Mesenchymal stem cell (in vitro differentiated cells and primary cell): Measurements from ENCODE around the gene AUP1.

Experiments used
- DNase-seq: peaks from one replicate; pipeline ENCODE4 v3.0.0-alpha.2; 2013
- H2AFZ ChIP-seq: one replicate; pipeline ENCODE4 v1.6.1; 2013; ENCODE audit warnings: low read depth, mild to moderate bottlenecking, control low read depth, inconsistent platforms, low read length, moderate library complexity
- H2AK5ac ChIP-seq: 2 replicates; pipeline ENCODE4 v1.6.1; 2013; ENCODE audit warnings: low read length, moderate library complexity, mild to moderate bottlenecking, inconsistent platforms; ENCODE audit not compliant: severe bottlenecking
- H2BK120ac ChIP-seq: one replicate; pipeline ENCODE4 v1.6.1; 2013; ENCODE audit warnings: low read depth, mild to moderate bottlenecking, inconsistent platforms, low read length, moderate library complexity
- H2BK12ac ChIP-seq, 2 experiments: one replicate each; pipeline ENCODE4 v1.6.1; 2013; ENCODE audit warnings: inconsistent platforms in 2 of 2, low read length in 2 of 2, mild to moderate bottlenecking in 2 of 2, moderate library complexity in 2 of 2, control low read depth in 1 of 2
- H2BK15ac ChIP-seq: one replicate; pipeline ENCODE4 v1.6.1; 2013; ENCODE audit warnings: mild to moderate bottlenecking, low read depth, inconsistent platforms; ENCODE audit not compliant: poor library complexity, severe bottlenecking
- H2BK5ac ChIP-seq: 2 replicates; pipeline ENCODE4 v1.6.1; 2013; ENCODE audit warnings: low read depth, mild to moderate bottlenecking, low read length, control low read depth, inconsistent platforms; ENCODE audit not compliant: poor library complexity, severe bottlenecking
- H3K14ac ChIP-seq, 2 experiments: one replicate each; pipeline ENCODE4 v1.6.1; 2013; ENCODE audit warnings: inconsistent platforms in 2 of 2, low read length in 2 of 2, control low read depth in 1 of 2, mild to moderate bottlenecking in 1 of 2, moderate library complexity in 1 of 2
- H3K18ac ChIP-seq, 2 experiments: one replicate each; pipeline ENCODE4 v1.6.1; 2013; ENCODE audit warnings: inconsistent platforms in 2 of 2, low read length in 2 of 2, control low read depth in 1 of 2, low read depth in 1 of 2, mild to moderate bottlenecking in 1 of 2
- H3K23ac ChIP-seq, 2 experiments: one replicate each; pipeline ENCODE4 v1.6.1; 2013; ENCODE audit warnings: inconsistent platforms in 2 of 2, low read length in 2 of 2, mild to moderate bottlenecking in 2 of 2, moderate library complexity in 2 of 2, control low read depth in 1 of 2
- H3K27ac ChIP-seq: 2 replicates; pipeline ENCODE4 v1.5.1; 2013; ENCODE audit warnings: mild to moderate bottlenecking, moderate library complexity, low read length, control low read depth, inconsistent platforms; ENCODE audit not compliant: poor library complexity, severe bottlenecking
- H3K27me3 ChIP-seq, 2 experiments: 2 replicates each; pipeline versions ENCODE4 v1.6.1 to v1.7.0; 2013; ENCODE audit warnings: low read length in 2 of 2, mild to moderate bottlenecking in 2 of 2, moderate library complexity in 2 of 2, control low read depth in 1 of 2, inconsistent platforms in 1 of 2; ENCODE audit not compliant: control insufficient read depth in 1 of 2, insufficient read depth in 1 of 2
- H3K36me3 ChIP-seq, 2 experiments: 2 replicates each; pipeline versions ENCODE4 v1.6.1 to v1.7.0; 2013; ENCODE audit warnings: low read length in 2 of 2, control low read depth in 1 of 2, inconsistent platforms in 1 of 2, low read depth in 1 of 2, mild to moderate bottlenecking in 1 of 2; ENCODE audit not compliant: insufficient read depth in 2 of 2, control insufficient read depth in 1 of 2
- H3K4ac ChIP-seq, 2 experiments: one replicate each; pipeline ENCODE4 v1.6.1; 2013; ENCODE audit warnings: inconsistent platforms in 2 of 2, low read length in 2 of 2, mild to moderate bottlenecking in 2 of 2, moderate library complexity in 2 of 2, control low read depth in 1 of 2, low read depth in 1 of 2
- H3K4me1 ChIP-seq: 2 replicates; pipeline ENCODE4 v1.6.1; 2013; ENCODE audit warnings: low read depth, low read length, control low read depth; ENCODE audit not compliant: control insufficient read depth, insufficient read depth
- H3K4me2 ChIP-seq: 2 replicates; pipeline ENCODE4 v1.6.1; 2013; ENCODE audit warnings: low read length, mild to moderate bottlenecking, inconsistent platforms; ENCODE audit not compliant: poor library complexity, severe bottlenecking
- H3K4me3 ChIP-seq, 2 experiments: 2 replicates each; pipeline versions ENCODE4 v1.5.1 to v1.7.0; 2013; ENCODE audit warnings: low read length in 2 of 2, mild to moderate bottlenecking in 2 of 2, control low read depth in 1 of 2, low read depth in 1 of 2; ENCODE audit not compliant: insufficient read depth in 1 of 2
- H3K79me1 ChIP-seq: replicated peaks from 2 replicates; pipeline ENCODE4 v1.6.1; 2013; ENCODE audit warnings: mild to moderate bottlenecking, control low read depth, low read length, inconsistent platforms; ENCODE audit not compliant: poor library complexity, severe bottlenecking
- H3K9ac ChIP-seq: 2 replicates; pipeline ENCODE4 v1.7.0; 2013; ENCODE audit warnings: mild to moderate bottlenecking, low read length, moderate library complexity
- H3K9me3 ChIP-seq: 2 replicates; pipeline ENCODE4 v1.7.0; 2013; ENCODE audit warnings: mild to moderate bottlenecking, low read length; ENCODE audit not compliant: control insufficient read depth
- H4K8ac ChIP-seq: one replicate; pipeline ENCODE4 v1.6.1; 2013; ENCODE audit warnings: inconsistent platforms, mild to moderate bottlenecking, low read length, moderate library complexity
- H4K91ac ChIP-seq: one replicate; pipeline ENCODE4 v1.6.1; 2013; ENCODE audit warnings: mild to moderate bottlenecking, low read length, inconsistent platforms
- WGBS: methylation state at CpG from one replicate; pipeline ENCODE4 v1.1.7; 2013; ENCODE audit warnings: mixed read lengths; 5-methylcytosine and 5-hydroxymethylcytosine counted together

AUP1 gene

GRCh38 chr2:74553892-74554819 lies 24.6 kb upstream of the AUP1 start, which contains the start of the genes DOK1 and LOXL3:
DOK1 (plus strand) TSS chr2:74554720; CDS start chr2:74554755, 35 bp downstream.
LOXL3 (minus strand) TSS chr2:74553942; CDS start chr2:74552634, 1,308 bp downstream.
- under 1% methylated on average over 58 of the region's 73 CpGs for WGBS
- H3K23ac ChIP-seq, result peak within 1 kb of the TSS in 1 of 2 experiments; percentile 92
- peak within 1 kb of the TSS; percentile 59 to 88 for H2BK12ac ChIP-seq
- H3K9ac ChIP-seq, result peak within 1 kb of the TSS; percentile 93
- peak; percentile 94 for DNase-seq
- peak within 1 kb of the TSS; percentile 78 for H2AFZ ChIP-seq
- peak within 1 kb of the TSS; percentile 18 to 81 for H3K4ac ChIP-seq
- H3K79me1 ChIP-seq, result peaks cover 30% of the 10 kb centered on the region
- H3K18ac ChIP-seq, result peak within 1 kb of the TSS; percentile 69 to 97
- peaks cover 26% of the 10 kb centered on the region for H3K4me1 ChIP-seq
- H2BK15ac ChIP-seq, result peak within 1 kb of the TSS; percentile 85
- no peaks in the 10 kb centered on the region for H3K9me3 ChIP-seq
- peak within 1 kb of the TSS in 1 of 2 experiments; percentile 97 for H3K14ac ChIP-seq
- H3K4me2 ChIP-seq, result peak within 1 kb of the TSS; percentile 82
- peak within 1 kb of the TSS; percentile 91 for H2BK120ac ChIP-seq
- H4K8ac ChIP-seq, result peak within 1 kb of the TSS; percentile 91
- H3K36me3 ChIP-seq, result peaks cover 13 to 22% of the 10 kb centered on the region in 2 experiments
- H2AK5ac ChIP-seq, result peak within 1 kb of the TSS; percentile 23
- H3K27me3 ChIP-seq, result no peaks in the 10 kb centered on the region
- no peak within 1 kb of the TSS for H2BK5ac ChIP-seq
- H3K27ac ChIP-seq, result peak within 1 kb of the TSS; percentile 70
- peak within 1 kb of the TSS; percentile 66 to 99 for H3K4me3 ChIP-seq
- H4K91ac ChIP-seq, result peak within 1 kb of the TSS; percentile 92

GRCh38 chr2:74552914-74553811 lies 23.7 kb upstream of the AUP1 start:
- Histone ChIP-seq H2BK5ac (no peak overlapping the region), H2AFZ (peak overlapping the region; percentile 33), H3K4me2 (peak overlapping the region; percentile 72), H3K14ac (peak overlapping the region in 1 of 2 experiments; percentile 53), H3K27me3 (no peaks in the 10 kb centered on the region), H3K79me1 (peaks cover 30% of the 10 kb centered on the region), H2BK120ac (peak overlapping the region; percentile 45), H3K4me3 (peak overlapping the region; percentile 66 to 99), H3K36me3 (peaks cover 13 to 17% of the 10 kb centered on the region in 2 experiments), H3K9ac (peak overlapping the region; percentile 93), H3K9me3 (no peaks in the 10 kb centered on the region), H3K27ac (peak overlapping the region; percentile 27), H3K23ac (no peak overlapping the region), H4K8ac (peak overlapping the region; percentile 74), H2AK5ac (peak overlapping the region; percentile 23), H3K4ac (peak overlapping the region in 1 of 2 experiments; percentile 67), H3K18ac (peak overlapping the region; percentile 23 to 90), H4K91ac (peak overlapping the region; percentile 92), H2BK15ac (peak overlapping the region; percentile 12), H3K4me1 (peaks cover 29% of the 10 kb centered on the region), H2BK12ac (peak overlapping the region; percentile 32 to 59)
- WGBS, result 30% methylated on average over 26 of the region's 27 CpGs
- DNase-seq, result no peak

- Histone ChIP-seq H3K4me2 (no peak overlapping the region), H3K23ac (no peak overlapping the region), H4K91ac (no peak overlapping the region), H3K27ac (no peak overlapping the region), H3K79me1 (peaks cover 29% of the 10 kb centered on the region), H3K4me3 (peak overlapping the region in 1 of 2 experiments; percentile 99), H2AK5ac (no peak overlapping the region), H2BK5ac (no peak overlapping the region), H2BK120ac (no peak overlapping the region), H3K18ac (no peak overlapping the region), H2AFZ (no peak overlapping the region), H3K4ac (no peak overlapping the region), H2BK12ac (no peak overlapping the region), H3K27me3 (no peaks in the 10 kb centered on the region), H2BK15ac (no peak overlapping the region), H3K9me3 (no peaks in the 10 kb centered on the region), H3K14ac (no peak overlapping the region), H3K9ac (peak overlapping the region; percentile 93), H4K8ac (no peak overlapping the region), H3K4me1 (peaks cover 29% of the 10 kb centered on the region), H3K36me3 (peaks cover 13 to 14% of the 10 kb centered on the region in 2 experiments)
- no peak for DNase-seq
- 88% methylated on average over 21 of the region's 21 CpGs for WGBS
Observed at GRCh38 chr2:74551942-74552913, 22.7 kb upstream of the AUP1 start.
